ENCODE measurements around the gene IL17C.
"Not testable (repeated sequence)": the region's sequence is repeated elsewhere in the genome, so short reads cannot be mapped to it uniquely, and the experiment has no call there.

IL17C gene, protein sequence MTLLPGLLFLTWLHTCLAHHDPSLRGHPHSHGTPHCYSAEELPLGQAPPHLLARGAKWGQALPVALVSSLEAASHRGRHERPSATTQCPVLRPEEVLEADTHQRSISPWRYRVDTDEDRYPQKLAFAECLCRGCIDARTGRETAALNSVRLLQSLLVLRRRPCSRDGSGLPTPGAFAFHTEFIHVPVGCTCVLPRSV

DNA sequence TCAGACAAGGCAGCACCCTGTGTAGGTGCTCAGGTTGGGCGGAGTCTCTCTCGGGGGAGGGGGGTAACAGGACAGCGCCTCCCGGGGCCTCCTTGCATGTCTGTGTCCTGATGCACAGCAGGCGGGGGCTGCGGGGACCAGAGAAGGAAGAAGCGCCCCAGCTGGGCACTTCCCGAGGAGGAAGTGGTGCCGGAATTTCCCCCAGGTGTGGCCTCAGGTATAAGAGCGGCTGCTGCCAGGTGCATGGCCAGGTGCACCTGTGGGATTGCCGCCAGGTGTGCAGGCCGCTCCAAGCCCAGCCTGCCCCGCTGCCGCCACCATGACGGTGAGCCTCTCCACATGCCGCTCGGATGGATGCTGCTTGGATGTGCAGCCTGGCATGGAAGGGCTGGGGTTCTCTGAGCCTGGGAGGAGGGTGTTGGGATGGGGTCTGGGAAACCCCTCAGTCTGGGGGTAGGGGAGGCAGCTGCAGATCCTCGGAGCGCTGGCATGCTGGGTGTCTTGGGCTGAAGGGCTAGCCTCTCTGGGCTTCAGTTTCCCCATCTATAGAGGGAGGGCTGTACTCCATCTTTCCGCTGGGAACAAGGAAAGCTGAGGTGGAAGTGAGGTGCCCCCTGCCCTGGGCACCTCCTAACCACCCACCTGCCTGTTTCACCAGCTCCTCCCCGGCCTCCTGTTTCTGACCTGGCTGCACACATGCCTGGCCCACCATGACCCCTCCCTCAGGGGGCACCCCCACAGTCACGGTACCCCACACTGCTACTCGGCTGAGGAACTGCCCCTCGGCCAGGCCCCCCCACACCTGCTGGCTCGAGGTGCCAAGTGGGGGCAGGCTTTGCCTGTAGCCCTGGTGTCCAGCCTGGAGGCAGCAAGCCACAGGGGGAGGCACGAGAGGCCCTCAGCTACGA is at the start of gene IL17C:
Gene IL17C, plus strand, starts transcription at position 250 of the 908 bp plus-strand sequence. Its CDS starts 70 bp downstream, at position 320.
- no peak for FAIRE-seq

- no peak for FAIRE-seq
Measured at GRCh38 chr16:88588754-88589153, 49.6 kb upstream of the IL17C start.

DNA sequence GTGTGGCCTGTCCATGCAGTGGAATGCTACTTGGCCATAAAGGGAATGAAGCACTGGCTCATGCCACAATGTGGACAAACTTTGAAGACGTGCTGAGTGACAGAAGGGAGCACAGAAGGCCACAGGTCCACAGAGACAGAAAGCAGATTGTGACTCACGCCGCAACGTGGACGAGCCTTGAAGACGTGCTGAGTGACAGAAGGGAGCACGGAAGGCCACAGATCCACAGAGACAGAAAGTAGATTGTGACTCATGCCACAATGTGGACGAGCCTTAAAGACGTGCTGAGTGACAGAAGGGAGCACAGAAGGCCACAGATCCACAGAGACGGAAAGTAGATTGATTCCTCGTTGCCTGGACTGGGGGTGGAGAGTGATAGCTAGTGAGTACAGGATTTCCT is 48.9 kb upstream of the IL17C start:
- FAIRE-seq = no peak

DNA sequence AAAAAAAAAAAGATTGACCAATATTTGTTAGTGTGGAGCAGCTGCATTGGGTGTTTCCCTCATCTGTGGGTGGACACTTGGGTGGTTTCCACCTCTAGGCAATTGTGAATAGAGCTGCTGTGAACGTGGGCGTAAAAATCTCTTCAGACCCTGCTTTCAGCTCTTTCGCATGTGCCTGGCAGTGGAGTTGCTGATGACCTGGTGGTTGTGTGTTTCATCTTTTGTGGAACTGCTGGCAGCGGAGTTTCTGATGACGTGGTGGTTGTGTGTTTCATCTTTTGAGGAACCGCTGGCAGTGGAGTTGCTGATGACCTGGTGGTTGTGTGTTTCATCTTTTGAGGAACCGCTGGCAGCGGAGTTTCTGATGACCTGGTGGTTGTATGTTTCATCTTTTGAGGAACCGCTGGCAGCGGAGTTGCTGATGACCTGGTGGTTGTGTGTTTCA is 46.8 kb upstream of the IL17C start:
- no peak for FAIRE-seq

DNA sequence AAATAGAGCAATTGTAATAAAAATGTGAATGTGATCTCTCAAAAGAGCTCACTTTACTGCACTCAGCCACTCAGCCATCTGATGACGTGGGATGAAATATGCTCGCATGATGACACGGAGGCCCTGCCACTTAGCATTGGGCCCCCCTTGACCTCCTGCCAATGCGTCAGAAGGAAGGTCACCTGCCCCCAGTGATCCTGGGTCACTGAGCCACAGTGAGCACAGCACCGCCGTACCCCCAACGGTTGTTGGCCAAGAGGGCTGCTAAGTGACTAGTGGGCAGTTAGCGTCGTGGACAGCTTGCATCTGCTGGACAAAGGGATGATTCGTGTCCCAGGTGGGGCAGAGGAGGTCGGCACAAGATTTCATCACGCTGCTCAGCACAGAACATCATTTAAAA is 45.3 kb upstream of the IL17C start:
- no peak for FAIRE-seq

- FAIRE-seq = no peak
Measured at GRCh38 chr16:88593489-88593888, 44.9 kb upstream of the IL17C start.

GRCh38 chr16:88593910-88594309 is 44.5 kb upstream of the IL17C start:
- FAIRE-seq = no peak

GRCh38 chr16:88595101-88595500 is 43.3 kb upstream of the IL17C start:
- no peak for FAIRE-seq

DNA sequence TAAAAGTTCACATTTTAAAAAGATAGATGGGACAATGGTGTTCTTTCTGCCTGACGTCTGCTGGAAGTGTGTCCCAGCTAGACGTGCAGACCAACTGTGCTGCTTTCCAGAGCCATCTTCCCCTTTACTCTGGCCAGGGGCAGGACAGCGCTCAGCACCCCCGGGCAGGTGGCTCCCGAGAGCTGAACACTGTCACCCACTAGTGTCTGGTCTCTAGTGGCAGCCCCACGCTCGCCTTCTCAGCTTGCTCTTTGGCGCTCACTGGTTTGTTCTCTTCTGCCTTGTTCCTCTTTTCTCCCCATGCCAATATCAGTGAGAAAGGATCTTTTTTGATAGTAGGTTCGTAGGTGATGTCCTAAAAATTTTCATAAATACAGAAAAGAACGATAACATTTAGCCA is 42.5 kb upstream of the IL17C start:
- no peak for FAIRE-seq

- no peak for FAIRE-seq
Measured at GRCh38 chr16:88596483-88596882, 41.9 kb upstream of the IL17C start.

- no peak for FAIRE-seq
Measured at GRCh38 chr16:88597856-88598491, 40.4 kb upstream of the IL17C start.

DNA sequence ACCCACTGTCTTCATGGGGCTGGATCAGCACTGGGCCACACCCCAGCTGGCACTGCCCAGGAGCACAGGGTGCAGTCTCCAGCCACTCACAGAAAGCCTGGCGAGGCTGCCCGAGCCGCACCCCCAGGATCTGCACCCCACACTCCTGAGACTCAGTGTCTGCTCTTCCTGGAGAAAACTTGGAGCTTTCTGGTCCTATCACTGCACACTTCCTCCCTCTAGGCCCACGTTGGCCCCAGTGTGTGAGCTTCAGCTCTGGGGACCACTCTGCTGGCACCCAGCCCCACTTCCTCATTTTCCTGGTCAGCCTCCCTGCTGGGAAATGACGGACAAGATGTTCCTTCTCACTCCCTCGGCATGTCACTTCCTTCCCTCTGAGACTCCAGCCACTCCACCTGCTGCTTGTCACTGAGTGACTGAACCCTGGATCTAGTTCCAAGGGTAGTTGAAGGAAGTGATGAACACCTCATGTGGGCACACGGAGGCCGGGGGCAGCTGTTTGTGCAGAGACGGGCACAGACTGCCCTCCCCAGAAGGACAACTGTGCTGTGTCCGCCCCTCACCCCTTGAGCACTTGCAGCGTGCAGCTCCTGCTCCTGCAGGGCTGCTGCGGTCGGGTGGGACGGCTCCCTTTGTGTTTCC is 39.2 kb upstream of the IL17C start:
- FAIRE-seq = no peak

GRCh38 chr16:88599825-88600538 is 38.4 kb upstream of the IL17C start:
- FAIRE-seq = no peak

GRCh38 chr16:88600539-88600896 is 37.9 kb upstream of the IL17C start:
- no peak for FAIRE-seq

DNA sequence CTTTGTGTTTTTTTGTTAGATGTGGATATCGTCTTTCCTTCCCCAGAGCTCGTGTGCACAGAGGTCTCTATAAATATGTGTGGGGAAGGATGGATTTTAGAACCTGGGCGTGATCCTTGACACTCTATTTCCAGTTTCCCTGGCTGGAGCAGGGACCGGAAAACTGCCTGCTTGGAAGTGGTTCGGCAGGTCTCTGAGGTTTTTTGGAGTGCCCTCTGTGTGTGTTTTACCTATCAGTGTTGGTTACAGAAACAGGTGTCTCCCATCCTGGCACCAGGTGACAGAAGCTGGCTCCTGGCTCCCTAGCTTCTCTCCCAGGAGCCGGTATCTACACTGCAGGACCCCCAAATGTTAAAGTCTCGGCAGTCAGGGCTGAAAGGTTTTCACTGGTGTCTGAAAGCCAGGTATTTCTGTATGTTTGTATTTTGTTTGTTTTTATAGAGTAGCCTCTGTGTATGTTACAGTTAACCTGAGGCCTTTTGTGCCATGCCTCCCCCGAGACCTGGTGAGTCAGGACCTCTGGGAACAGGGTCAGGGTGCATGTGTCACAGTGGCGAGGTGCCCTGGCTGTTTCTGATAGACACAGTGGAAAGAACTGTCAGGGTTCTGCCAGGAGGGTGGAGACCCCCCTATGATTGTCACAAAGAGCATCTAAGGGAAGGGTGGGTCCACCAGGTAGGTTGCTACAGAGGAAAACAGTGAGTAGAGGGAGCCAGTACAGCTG is 36.9 kb upstream of the IL17C start:
- FAIRE-seq = no peak

GRCh38 chr16:88602091-88602490 is 36.3 kb upstream of the IL17C start:
- FAIRE-seq = no peak

- no peak for FAIRE-seq
Measured at GRCh38 chr16:88605186-88606147, 32.9 kb upstream of the IL17C start.

- no peak for FAIRE-seq
Measured at GRCh38 chr16:88606148-88606757, 32.1 kb upstream of the IL17C start.

GRCh38 chr16:88608076-88608475 is 30.3 kb upstream of the IL17C start:
- FAIRE-seq = no peak

DNA sequence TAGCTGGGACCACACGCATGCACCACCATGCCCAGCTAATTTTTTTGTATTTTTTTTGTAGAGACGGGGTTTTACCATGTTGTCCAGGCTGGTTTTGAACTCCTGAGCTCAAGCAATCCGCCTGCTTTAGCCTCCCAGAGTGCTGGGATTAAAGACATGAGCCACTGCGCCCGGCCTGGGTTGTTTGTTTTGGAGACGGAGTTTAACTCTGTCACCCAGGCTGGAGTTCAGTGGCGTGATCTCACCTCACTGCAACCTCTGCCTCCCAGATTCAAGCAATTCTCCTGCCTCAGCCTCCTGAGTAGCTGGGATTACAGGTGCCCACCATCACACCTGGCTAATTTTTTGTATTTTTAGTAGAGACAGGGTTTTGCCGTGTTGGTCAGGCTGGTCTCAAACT is 28.9 kb upstream of the IL17C start:
- not testable (repeated sequence) for FAIRE-seq
